IPS-18c (cell line): ENCODE measurements around the gene SLCO3A1.

ENCODE experiments used
- H3K4me3 ChIP-seq: 2 replicates; pipeline ENCODE4 v1.7.0; 2013; ENCODE audit warnings: low read depth, mild to moderate bottlenecking, low read length, moderate library complexity; ENCODE audit not compliant: insufficient read depth
- H3K9me3 ChIP-seq: one replicate; pipeline ENCODE4 v1.6.1; 2013; ENCODE audit warnings: mild to moderate bottlenecking, low read length, moderate library complexity; ENCODE audit not compliant: control insufficient read depth, insufficient read depth

SLCO3A1 gene

DNA sequence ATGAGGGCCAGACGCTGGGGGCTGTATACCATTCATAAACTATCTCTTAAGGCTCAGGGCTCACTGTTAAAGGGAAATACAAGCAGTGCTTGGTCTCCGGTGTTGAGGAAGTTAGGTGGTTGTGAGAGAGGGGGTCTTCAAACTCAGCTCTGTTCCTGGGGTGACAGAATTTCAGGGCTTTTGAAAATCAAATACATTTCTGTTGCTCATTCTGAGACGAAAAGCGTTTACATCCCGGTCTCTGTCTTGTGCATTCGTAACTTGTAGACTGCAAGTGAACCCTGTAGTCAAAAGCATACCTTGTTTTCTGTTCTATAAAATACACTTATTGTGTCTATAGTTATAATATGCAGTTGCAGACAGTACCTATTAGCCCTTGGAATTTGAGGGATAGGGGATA is 1.7 kb downstream of the SLCO3A1 start:
- Histone ChIP-seq H3K4me3 (no peak overlapping the region), H3K9me3 (no peaks in the 10 kb centered on the region)

DNA sequence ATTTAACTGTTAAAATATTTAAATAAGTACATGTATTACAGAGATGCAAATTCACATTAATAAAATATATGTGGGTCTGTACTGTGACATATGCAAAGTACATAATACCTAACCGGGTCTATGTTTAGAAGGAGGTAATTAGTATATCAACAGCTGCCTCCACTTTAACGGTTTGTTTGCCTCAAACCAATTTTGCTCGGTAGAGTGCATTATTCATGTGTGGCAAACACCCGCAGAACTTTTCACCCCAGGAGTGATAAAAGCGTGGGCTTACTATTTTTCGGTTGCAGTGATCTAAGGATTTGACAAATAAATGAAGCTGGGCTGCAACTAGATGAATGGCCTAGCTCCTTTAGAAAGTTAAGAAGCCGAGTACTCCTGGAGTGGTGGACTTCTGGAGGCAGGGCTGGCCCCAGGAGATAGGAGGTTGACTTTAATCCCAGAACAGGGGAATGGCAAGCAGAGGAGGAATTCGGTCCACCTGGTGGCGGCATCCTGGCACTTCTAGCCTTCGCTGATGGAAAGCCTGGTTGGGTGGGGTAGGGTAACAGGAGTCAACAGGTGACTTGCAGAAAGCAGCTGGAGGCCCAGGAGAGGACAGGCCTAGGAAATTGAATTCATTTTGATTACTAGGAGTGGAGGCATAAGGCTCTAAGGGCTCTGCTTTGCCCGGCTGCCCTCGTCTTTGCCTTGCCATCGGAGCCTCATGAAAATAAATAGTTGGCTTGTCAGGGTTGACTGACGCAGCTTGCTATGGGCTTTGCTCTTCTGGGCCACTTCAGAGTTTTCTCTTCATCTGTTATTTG is 2.4 kb downstream of the SLCO3A1 start:
- H3K9me3 ChIP-seq = no peaks in the 10 kb centered on the region
- H3K4me3 ChIP-seq = no peak overlapping the region

DNA sequence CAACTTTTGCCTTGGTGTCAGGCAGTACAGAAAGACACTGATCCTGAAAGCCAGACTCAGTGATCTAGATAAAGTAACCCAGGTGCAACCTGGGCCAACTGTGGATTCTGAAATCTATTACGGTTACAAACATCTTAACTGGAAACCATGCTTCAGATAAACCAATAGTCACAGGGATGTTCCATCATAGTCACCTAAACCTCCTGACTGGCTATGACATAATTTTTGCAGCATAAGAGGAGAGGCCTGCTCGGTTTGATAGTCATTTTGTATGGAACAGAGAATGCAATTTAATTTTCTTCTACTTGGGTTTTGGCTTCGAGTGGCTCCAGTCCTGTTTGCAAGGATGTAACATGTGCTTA is 3.7 kb downstream of the SLCO3A1 start:
- no peaks in the 10 kb centered on the region for H3K9me3 ChIP-seq
- no peak overlapping the region for H3K4me3 ChIP-seq

DNA sequence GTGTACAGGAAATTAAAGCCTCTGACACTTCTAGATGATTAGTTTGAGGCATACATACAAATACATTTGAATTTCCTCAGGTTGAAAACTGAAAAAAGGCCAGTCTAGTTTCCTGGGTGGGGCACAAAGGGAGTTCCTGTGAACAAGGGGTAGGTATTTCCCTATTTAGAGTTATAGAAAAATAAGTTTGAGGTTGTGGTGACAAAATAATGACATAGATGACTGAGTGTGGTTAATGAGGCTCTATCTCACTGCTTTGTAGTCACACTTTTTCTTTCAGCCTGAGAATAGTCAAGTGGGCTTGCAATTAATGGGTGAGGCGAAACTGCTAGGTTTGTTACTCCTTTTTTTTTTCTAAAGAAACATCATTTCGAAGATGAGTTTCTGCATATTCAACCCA is 4.3 kb downstream of the SLCO3A1 start:
- H3K4me3 ChIP-seq = no peak overlapping the region
- H3K9me3 ChIP-seq = no peaks in the 10 kb centered on the region

DNA sequence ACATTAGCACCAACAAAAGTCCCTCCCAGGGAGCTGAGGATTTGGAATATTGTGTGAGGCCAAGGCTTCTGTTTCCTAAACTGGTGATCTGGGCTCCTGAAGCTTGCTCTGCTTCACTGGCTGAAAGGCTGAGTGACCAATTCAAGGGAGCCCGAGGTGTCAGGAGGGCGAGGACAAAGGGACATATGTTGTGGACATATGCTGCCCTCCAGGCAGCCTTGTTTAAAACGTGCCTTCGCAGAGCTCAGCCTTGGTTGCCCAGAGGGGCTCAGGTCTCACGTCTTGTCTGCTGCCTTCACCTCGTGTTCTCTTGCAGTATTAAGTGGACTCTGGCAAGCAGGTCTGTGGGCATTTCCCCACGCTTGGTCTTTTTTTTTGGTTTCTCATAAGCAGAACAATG is 7.0 kb downstream of the SLCO3A1 start:
- no peak overlapping the region for H3K4me3 ChIP-seq
- no peaks in the 10 kb centered on the region for H3K9me3 ChIP-seq

DNA sequence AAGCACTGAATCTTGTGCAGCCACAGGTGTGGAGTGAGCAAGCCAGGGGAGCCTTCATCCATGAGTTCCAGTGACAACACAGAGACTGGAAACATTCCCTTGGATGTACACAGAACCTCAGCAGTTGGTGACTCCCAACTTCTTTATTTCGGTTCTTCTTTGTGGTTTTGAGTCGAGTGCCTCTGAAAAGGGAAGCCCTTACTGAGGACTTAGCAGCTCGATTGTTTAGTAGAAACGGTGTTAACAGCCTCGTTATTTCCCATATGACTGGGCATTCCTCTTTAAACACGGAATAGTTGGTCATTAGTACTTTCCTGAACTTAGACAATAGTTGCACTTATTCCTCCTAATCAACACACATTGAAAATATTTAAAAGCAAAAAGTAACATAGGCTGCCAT is 7.7 kb downstream of the SLCO3A1 start:
- Histone ChIP-seq H3K4me3 (no peak overlapping the region), H3K9me3 (no peaks in the 10 kb centered on the region)

DNA sequence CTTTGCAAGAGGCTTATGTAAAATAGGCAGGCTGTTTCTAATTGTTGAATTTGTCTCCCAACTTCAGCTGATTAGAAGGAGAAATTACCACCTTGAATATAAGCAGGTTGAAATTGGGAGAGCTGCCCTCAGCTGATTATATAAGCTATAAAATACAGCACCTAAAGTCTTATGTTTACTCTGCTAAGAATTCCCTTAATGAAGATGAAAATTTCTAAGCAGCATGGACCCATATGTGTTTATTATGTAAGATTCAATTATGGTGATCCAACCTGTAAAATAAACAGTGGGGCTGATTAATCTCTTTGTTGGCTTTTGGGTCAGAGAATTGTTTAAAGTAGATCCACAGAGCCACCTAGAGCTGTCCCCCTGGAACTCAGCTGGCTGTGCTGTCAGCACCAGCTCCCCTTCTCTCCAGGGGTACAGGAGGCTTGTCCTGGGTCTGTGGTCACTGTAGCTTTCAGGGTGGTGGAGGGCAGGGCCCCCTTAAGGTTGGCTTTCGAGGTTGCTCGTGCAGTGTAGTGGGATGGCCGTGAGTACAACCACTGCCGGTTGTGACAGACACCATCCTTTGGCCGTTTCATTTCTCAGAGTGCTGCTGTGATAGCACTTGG is 9.5 kb downstream of the SLCO3A1 start:
- no peak overlapping the region for H3K4me3 ChIP-seq
- no peaks in the 10 kb centered on the region for H3K9me3 ChIP-seq

DNA sequence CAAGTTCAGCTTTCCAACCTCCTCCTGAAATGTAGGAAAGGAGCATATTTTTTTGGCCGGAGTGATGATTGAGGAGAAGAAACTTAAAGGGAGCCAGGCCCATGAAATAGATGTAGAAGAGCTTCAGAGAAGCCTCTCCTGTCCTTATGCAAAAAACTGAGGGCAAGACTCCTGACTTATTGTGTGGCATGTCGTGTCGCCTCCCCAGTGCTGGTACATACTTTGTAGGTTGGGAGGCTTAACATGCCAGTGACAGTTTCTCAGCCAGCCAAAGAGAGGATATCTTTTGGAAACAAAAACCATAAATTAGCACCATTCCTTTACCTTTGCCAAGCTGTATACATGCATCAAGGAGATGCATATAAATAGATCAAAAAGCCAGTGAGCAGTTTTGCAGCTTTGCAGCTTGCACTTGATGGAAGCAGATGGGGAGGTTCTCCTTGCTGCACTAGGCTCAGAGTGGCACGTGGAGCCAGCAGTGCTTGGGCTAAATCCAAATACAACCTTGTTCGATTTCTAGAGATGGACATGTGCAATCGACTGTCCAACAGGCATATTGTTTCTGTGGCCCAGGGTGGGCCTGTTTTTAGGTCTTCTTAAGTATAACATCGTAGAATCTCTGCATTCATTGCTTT is 10.2 kb downstream of the SLCO3A1 start:
- Histone ChIP-seq H3K4me3 (no peak overlapping the region), H3K9me3 (no peaks in the 10 kb centered on the region)

DNA sequence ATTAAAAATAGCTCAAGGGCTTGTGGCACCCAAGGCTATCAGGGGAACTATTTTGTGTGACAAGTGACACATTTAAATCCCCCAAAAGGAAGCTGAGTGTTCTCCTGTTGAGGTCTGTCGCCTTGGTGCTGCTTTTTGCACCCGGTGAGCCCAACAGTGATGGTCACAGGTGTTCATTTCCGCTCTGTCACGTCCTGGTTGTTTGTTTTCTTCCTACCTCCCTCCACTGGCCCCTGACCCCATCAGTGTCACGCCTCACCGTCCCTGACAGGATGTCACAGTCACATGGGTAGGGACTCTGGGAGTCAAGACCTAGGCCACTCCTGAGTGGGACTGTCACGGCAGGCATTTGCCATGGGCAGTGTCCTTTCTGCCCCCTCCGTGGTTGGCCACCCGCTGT is 11.2 kb downstream of the SLCO3A1 start:
- Histone ChIP-seq H3K9me3 (no peaks in the 10 kb centered on the region), H3K4me3 (no peak overlapping the region)

DNA sequence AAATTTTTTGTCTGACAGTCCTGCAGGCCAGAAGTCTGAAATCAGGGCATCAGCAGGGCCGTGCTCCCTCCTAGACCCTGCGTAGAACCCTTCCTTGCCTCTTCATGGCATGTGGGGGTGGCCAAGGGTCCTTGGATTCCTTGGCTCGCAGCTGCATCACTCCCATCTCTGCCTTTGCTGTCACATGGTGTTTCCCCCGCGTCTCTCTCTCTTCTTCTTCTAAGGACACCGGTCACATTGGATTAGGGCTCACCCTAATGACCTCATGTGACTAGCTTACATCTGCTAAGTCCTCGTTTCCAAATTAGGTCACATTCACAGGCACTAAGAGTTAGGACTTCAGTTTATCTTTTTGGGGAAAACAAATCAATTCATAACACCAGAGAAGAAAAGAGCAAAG is 12.0 kb downstream of the SLCO3A1 start:
- H3K4me3 ChIP-seq = no peak overlapping the region

DNA sequence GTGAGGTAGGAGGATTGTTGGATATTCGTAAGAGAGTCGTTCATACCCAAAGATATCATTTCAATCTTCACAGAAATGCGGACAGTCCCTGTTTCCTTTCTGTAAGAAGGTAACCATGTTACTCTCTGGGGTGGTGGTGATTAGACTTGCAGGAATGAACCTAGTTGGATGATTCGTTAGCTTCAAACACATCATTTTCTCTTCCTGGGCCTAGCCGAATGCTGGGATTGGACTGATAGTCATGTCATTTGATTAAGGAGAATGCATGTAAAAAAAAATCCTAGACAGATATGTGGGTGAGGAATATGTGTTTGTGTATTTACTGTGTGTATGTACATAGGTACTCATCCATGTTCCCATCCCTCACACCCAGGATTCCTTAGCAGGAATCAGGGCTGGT is 12.4 kb downstream of the SLCO3A1 start:
- Histone ChIP-seq H3K9me3 (no peaks in the 10 kb centered on the region), H3K4me3 (no peak overlapping the region)

More for the DNA sequence above, 12.0 kb downstream of the SLCO3A1 start:
- H3K9me3 ChIP-seq = no peaks in the 10 kb centered on the region

DNA sequence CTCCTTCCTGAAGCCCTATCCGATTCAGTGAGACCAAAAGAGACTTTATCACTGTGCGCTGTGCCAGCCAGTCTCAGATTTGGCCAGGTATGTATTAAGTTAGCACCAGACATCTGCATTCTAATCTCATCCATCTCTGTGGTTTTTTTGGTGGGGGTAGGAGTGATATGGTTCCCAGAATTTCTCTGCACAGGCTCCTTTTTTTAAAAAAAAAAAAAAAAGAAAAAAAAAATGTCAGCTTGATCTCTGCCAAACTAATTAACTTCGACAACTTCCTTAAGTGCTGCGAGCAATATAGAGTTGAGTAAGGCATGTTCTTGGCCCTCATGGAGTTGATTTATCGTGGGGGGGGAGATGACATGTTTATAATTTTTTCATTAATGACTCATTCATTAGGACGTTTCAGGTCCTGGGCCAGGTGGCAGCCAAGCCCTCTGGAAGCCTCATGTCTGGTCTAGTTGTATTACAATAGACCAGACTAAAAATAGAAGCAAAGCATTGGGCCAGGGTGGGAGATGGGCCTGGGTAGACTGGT is 12.9 kb downstream of the SLCO3A1 start:
- Histone ChIP-seq H3K4me3 (no peak overlapping the region), H3K9me3 (no peaks in the 10 kb centered on the region)

DNA sequence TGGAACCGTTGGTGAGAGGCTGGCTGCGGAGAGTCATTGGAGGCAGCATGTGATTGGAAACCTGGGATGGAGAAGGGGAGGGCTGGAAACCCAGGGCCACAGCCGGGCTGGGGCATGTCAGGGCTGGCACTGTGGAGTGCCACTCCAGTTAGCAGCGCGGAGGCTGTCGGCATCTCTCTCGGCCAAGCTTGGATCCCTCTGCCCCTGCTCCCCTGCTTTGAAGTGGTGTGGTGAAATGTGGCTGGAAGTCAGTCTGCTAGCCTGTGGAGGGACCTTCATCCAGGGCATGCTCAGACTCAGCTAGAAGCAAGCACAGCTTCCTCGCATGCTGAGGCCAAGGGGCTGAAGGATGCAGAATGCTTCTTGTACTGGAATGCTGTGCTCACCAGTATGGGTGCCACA is 13.5 kb downstream of the SLCO3A1 start:
- Histone ChIP-seq H3K4me3 (no peak overlapping the region), H3K9me3 (no peaks in the 10 kb centered on the region)

DNA sequence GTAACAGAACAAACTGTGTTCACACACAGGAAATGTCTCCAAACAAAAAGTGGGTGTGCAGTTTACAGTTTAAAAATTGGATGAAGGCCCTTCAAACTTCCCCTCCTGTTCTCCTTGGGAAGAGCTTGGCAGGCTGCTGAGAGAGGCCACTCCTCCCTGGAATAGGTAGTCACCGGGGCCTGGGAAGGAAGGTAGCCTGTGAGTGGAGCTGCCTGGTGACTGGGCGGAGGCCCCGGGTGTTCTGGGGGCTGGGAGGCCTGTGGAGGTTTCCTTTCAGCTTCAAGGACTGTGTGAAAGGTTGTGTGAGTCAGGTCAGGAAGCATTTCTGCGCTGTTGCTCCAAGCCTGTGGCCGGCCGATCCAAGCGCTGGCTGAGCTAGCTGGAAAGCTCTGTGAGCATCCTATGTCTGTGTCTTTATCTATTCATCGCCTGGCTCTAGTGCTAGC is 14.1 kb downstream of the SLCO3A1 start:
- Histone ChIP-seq H3K9me3 (no peaks in the 10 kb centered on the region), H3K4me3 (no peak overlapping the region)

DNA sequence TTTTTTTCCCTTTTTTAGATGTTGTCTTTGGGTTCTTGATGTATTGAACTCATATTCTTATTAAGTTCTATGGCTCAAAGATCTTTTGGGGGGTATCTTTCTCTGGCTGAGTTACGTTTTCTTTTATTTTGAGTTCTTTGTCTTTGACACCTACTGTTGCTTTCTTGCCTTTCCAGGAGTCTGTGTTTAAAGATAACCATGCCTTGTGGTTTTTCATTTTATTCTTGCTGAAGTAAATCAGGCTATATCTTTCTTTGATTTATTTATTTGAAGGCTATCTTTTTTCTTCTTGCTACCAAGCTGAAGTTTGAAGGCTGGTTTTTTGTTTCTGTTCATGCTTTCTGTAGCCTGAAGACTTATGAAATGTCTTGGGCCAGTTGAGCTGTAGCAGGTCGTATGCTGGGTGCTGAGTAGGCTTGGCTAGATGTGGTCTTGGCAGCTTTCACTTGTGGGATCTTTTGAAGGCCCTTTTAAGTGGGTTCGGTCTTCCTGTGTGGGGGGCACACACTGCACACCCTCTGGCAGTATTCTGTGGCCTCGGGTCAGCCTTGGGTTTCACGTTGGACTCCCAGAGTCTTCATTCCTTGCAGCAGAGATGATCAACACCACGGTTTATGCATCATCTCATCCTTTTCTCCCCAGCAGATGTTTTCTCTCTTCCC is 17.5 kb downstream of the SLCO3A1 start:
- H3K9me3 ChIP-seq = no peaks in the 10 kb centered on the region
- H3K4me3 ChIP-seq = no peak overlapping the region

DNA sequence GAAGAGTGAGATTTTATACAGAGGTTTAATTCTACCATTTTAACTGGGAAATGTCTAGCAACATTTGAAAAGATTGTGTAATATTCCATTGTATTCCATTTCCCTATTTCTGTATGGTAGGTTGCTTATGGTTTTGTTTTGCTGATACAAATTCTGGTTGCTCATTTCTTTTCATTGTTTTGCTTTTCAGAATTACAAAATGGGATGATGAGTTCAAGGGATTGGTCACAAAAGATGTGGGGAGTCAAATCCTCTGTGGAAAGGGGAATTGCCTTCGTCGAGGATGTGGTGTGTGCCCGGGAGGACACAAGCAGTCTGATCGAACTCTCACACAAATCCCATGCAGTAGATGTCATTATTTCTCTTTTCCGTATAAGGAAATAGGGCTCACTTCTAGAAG is 18.3 kb downstream of the SLCO3A1 start:
- no peaks in the 10 kb centered on the region for H3K9me3 ChIP-seq
- H3K4me3 ChIP-seq = no peak overlapping the region

DNA sequence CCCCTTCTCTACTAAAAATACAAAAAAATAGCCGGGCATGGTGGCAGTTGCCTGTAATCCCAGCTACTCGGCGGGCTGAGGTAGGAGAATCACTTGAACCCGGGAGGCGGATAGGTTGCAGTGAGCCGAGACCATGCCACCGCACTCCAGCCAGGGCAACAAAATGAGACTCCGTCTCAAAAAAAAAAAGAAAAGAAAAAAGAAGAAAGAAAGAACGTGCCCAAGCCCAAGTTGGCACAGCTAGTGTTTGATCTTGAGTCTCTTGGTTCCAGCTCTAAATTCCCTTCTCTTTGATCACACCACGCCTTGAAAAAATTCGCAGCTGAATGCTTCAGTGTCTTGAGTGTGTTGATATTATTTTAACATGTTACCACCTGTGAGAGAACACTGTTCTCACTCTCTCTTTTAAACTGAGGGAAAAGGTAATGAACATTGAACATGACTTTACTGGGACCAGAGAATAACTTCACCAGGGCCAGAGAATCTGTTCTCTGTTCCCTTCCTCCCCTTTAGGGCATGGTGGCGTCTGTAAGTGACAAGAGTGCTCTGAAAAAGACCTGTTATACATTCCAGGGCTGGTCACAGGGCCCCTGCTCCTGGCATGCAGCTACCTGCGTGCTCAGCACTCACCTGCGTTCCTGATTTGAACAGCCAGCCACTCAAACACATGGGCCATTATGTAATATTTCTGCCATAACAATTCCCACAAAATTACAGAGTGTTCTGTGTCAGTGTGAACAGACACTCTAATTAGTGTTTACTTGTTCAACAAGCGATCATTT is 19.0 kb downstream of the SLCO3A1 start:
- no peaks in the 10 kb centered on the region for H3K9me3 ChIP-seq
- no peak overlapping the region for H3K4me3 ChIP-seq
